Transverse colon (tissue), 4 donors: ENCODE data around the gene PRRX2. TPM values are rescaled to one million over a fixed set of nuclear protein-coding genes. Genes with fewer than 3 reads are reported as not detected.

Experiments
- DNase-seq: peaks from one replicate; pipeline ENCODE4 v3.0.0-alpha.2; 2019
- H3K27ac ChIP-seq, 4 donors: fragments of 200-600 bp; sonication (generic); 2 replicates each; pipeline ENCODE4 v1.5.1; 2016 to 2018; ENCODE audit warnings: inconsistent platforms in 4 of 4
- H3K27me3 ChIP-seq: fragments of 200-600 bp; sonication (generic); 2 replicates; pipeline ENCODE4 v1.5.1; 2017; ENCODE audit warnings: inconsistent platforms
- H3K36me3 ChIP-seq, 4 donors: fragments of 200-600 bp; sonication (generic); 2 replicates each; pipeline ENCODE4 v1.5.1; 2017 to 2019; ENCODE audit warnings: inconsistent platforms in 4 of 4
- H3K4me1 ChIP-seq, 4 donors: fragments of 200-600 bp; sonication (generic); 2 replicates each; pipeline ENCODE4 v1.5.1; 2017 to 2020; ENCODE audit warnings: inconsistent platforms in 4 of 4
- H3K4me3 ChIP-seq, 4 donors: fragments of 200-600 bp; sonication (generic); 1 replicate in 1 of 4; 2 replicates in 3 of 4; pipeline versions ENCODE4 v1.5.1 to v1.6.1; 2017 to 2019; ENCODE audit warnings: inconsistent platforms in 4 of 4
- H3K9me3 ChIP-seq, 2 donors: fragments of 200-600 bp; sonication (generic); 2 replicates each; pipeline ENCODE4 v1.5.1; 2017 to 2019; ENCODE audit warnings: inconsistent platforms in 2 of 2
- CTCF ChIP-seq, 5 experiments: fragments of 200-600 bp in 3 of 5; fragments of 450-650 bp in 2 of 5; sonication (generic) in 3 of 5; IDR thresholded peaks; 1 replicate in 2 of 5; 2 replicates in 3 of 5; pipeline ENCODE4 v1.5.1; 2016 to 2017; ENCODE audit warnings: antibody characterized with exemption in 5 of 5, inconsistent platforms in 3 of 5, mild to moderate bottlenecking in 2 of 5, moderate library complexity in 1 of 5
- EP300 ChIP-seq: sonication (generic); formaldehyde crosslinking; IDR thresholded peaks from one replicate; pipeline ENCODE4 v1.6.1; 2017; ENCODE audit warnings: antibody characterized with exemption, low read depth
- POLR2A ChIP-seq: fragments of 450-650 bp; IDR thresholded peaks from one replicate; pipeline ENCODE4 v1.6.1; 2016; ENCODE audit warnings: antibody characterized with exemption, mild to moderate bottlenecking, moderate library complexity
- POLR2AphosphoS5 ChIP-seq, 3 donors: sonication (generic); formaldehyde crosslinking; IDR thresholded peaks; one replicate each; pipeline ENCODE4 v1.6.1; 2016; ENCODE audit warnings: antibody characterized with exemption in 3 of 3
- WGBS, 2 donors: methylation state at CpG; one replicate each; pipeline ENCODE4 v1.1.5; 2018; ENCODE audit warnings: low coverage in 1 of 2; 5-methylcytosine and 5-hydroxymethylcytosine counted together
- in situ Hi-C, 4 donors: fragments of 200-750 bp; cut with MboI; loops; one replicate each; pipeline versions ENCODE4 v1.15.0 to v1.15.1; 2017; ENCODE audit warnings: low sequenced_read_pairs in 3 of 4, low pct_ligation_motif_present in 1 of 4, low pct_unique_long_range_greater_than_20kb in 1 of 4
- intact Hi-C: fragments of 100-400 bp; cut with DNase I; formaldehyde crosslinking; loops from one replicate; pipeline ENCODE4 v1.15.1; 2023; ENCODE audit warnings: low total_unique reads
- total RNA-seq, 4 donors: library from RNA; depleted of rRNA; stranded (reverse); fragments of >200 nt; gene quantifications; one replicate each; pipeline ENCODE4 v1.1.0, GENCODE V29; 2016

The PRRX2 gene
- total RNA-seq, 4 donors from 2014 or later = 0.41 TPM; not detected in 3

- H3K27ac ChIP-seq = no peak overlapping the region
- in situ Hi-C loops (loop anchor here in 3 of 4 donors (5.0 to 10.0 kb wide), 2 partner anchors 135 to 137 kb away; no protein-coding TSS in a partner anchor), intact Hi-C loops (loop anchor here (10.0 kb wide), 1 partner anchor 147 kb away; no protein-coding TSS in a partner anchor)
- 89% methylated on average over 10 of the region's 10 CpGs; no CpG with 5 or more reads in 1 of the 2 donors for WGBS, 2 donors
- DNase-seq = no peak
- no peaks in the 10 kb centered on the region for H3K27me3 ChIP-seq
- H3K36me3 ChIP-seq = no peaks in the 10 kb centered on the region
- no peaks in the 10 kb centered on the region for H3K9me3 ChIP-seq
- peaks cover 0 to 2% (median under 1%) of the 10 kb centered on the region in 4 donors for H3K4me1 ChIP-seq
- no peak overlapping the region for H3K4me3 ChIP-seq
- TF ChIP-seq POLR2A (no peak), POLR2AphosphoS5 (IDR thresholded peaks at IDR 0.05) (no peak), CTCF (IDR thresholded peaks at IDR 0.05) (no peak), EP300 (no peak)
Observed at GRCh38 chr9:129647635-129648034, 17.8 kb upstream of the PRRX2 start.

GRCh38 chr9:129648092-129648763 is 17.2 kb upstream of the PRRX2 start:
- intact Hi-C loops = loop anchor here (10.0 kb wide), 1 partner anchor 147 kb away; no protein-coding TSS in a partner anchor
- no peak for DNase-seq

GRCh38 chr9:129648764-129649115 is 16.7 kb upstream of the PRRX2 start:
- in situ Hi-C loops (loop anchor here in 3 of 4 donors (5.0 to 10.0 kb wide), 2 partner anchors 134 to 136 kb away; no protein-coding TSS in a partner anchor), intact Hi-C loops (loop anchor here (10.0 kb wide), 1 partner anchor 146 kb away; no protein-coding TSS in a partner anchor)
- Histone ChIP-seq H3K4me1 (no peaks in the 10 kb centered on the region), H3K9me3 (no peaks in the 10 kb centered on the region), H3K4me3 (no peak overlapping the region), H3K27ac (no peak overlapping the region), H3K27me3 (no peaks in the 10 kb centered on the region), H3K36me3 (no peaks in the 10 kb centered on the region)
- no peak for TF ChIP-seq EP300
- no peak for TF ChIP-seq CTCF (IDR thresholded peaks at IDR 0.05)
- no peak for TF ChIP-seq POLR2A
- TF ChIP-seq POLR2AphosphoS5 (IDR thresholded peaks at IDR 0.05) = no peak
- 60 to 88% methylated on average over 3 to 8 of the region's 10 CpGs for WGBS, 2 donors
- DNase-seq = no peak

More at GRCh38 chr9:129648092-129648763, 17.2 kb upstream of the PRRX2 start:
- H3K36me3 ChIP-seq = no peaks in the 10 kb centered on the region
- no peaks in the 10 kb centered on the region for H3K9me3 ChIP-seq
- no peaks in the 10 kb centered on the region for H3K27me3 ChIP-seq
- WGBS, 2 donors = 78 to 90% methylated on average over 4 to 16 of the region's 16 CpGs
- no peak overlapping the region for H3K27ac ChIP-seq
- TF ChIP-seq POLR2A (no peak), CTCF (IDR thresholded peaks at IDR 0.05) (no peak), EP300 (no peak), POLR2AphosphoS5 (IDR thresholded peaks at IDR 0.05) (no peak)
- in situ Hi-C loops = loop anchor here in 3 of 4 donors (5.0 to 10.0 kb wide), 2 partner anchors 134 to 137 kb away; no protein-coding TSS in a partner anchor
- no peaks in the 10 kb centered on the region for H3K4me1 ChIP-seq
- H3K4me3 ChIP-seq = no peak overlapping the region

GRCh38 chr9:129649726-129650679 is 15.4 kb upstream of the PRRX2 start:
- no peak overlapping the region for H3K4me3 ChIP-seq
- intact Hi-C loops = loop anchor here (10.0 kb wide), 1 partner anchor 145 kb away; no protein-coding TSS in a partner anchor
- no peak overlapping the region for H3K27ac ChIP-seq
- H3K9me3 ChIP-seq = no peaks in the 10 kb centered on the region
- DNase-seq = no peak
- no peak for TF ChIP-seq CTCF (IDR thresholded peaks at IDR 0.05)
- no peak for TF ChIP-seq EP300
- H3K36me3 ChIP-seq = no peaks in the 10 kb centered on the region
- in situ Hi-C loops = loop anchor here (5.0 to 10.0 kb wide), 2 partner anchors 132 to 135 kb away; no protein-coding TSS in a partner anchor
- H3K27me3 ChIP-seq = no peaks in the 10 kb centered on the region
- H3K4me1 ChIP-seq = peaks cover 0 to 6% (median 0%) of the 10 kb centered on the region in 4 donors
- WGBS, 2 donors = 60 to 82% methylated on average over 5 to 19 of the region's 20 CpGs
